PC-3 (cell line): Measurements from ENCODE around the gene BRI3. TPM values are rescaled to one million over a fixed set of nuclear protein-coding genes. Genes with fewer than 3 reads are reported as not detected.

ENCODE experiments used
- ATAC-seq: fragments of 200-7000 bp; cut with Tn5 transposase; 2 replicates; pipeline ENCODE4 v1.9.1; 2020; ENCODE audit warnings: mild to moderate bottlenecking, moderate library complexity
- BruUV-seq: library from RNA; stranded (reverse); fragments of 400-500 nt; replicated peaks from 2 replicates; lab custom pipeline; 2021; lab: Mats Ljungman, UMichigan
- CTCF ChIA-PET: fragments of 300-600 bp; sonication (Branson Sonifier 250); formaldehyde crosslinking; loops from one replicate; lab custom pipeline; 2022; ENCODE audit warnings: antibody characterized with exemption; lab: Charles Lee
- POLR2A ChIA-PET: fragments of 300-600 bp; sonication (Branson Sonifier 250); formaldehyde crosslinking; loops from one replicate; lab custom pipeline; 2022; ENCODE audit warnings: antibody characterized with exemption; ENCODE audit not compliant: unreplicated experiment; lab: Charles Lee
- DNase-seq: peaks from one replicate; pipeline ENCODE4 v3.0.0-alpha.2; 2015
- H2AFZ ChIP-seq: fragments of 300-600 bp; sonication (generic); 2 replicates; pipeline ENCODE4 v1.6.0; 2016; ENCODE audit warnings: antibody characterized with exemption, low read length
- H3F3A ChIP-seq: fragments of 300-600 bp; sonication (generic); one replicate; pipeline ENCODE4 v1.6.0; 2017; ENCODE audit warnings: antibody characterized with exemption, low read length, control low read depth, mild to moderate bottlenecking; ENCODE audit not compliant: unreplicated experiment
- H3K27ac ChIP-seq: fragments of 300-600 bp; sonication (generic); 2 replicates; pipeline ENCODE4 v1.5.1; 2016; ENCODE audit warnings: mild to moderate bottlenecking, low read length
- H3K27me3 ChIP-seq: fragments of 300-600 bp; sonication (generic); 2 replicates; pipeline ENCODE4 v1.6.1; 2016; ENCODE audit warnings: low read length, mixed read lengths
- H3K36me3 ChIP-seq: fragments of 300-600 bp; sonication (generic); 2 replicates; pipeline ENCODE4 v1.6.1; 2016; ENCODE audit warnings: low read depth, mixed run types, low read length, mixed read lengths
- H3K4me1 ChIP-seq: fragments of 300-600 bp; sonication (generic); 2 replicates; pipeline ENCODE4 v1.5.1; 2016; ENCODE audit warnings: low read length; ENCODE audit not compliant: insufficient read depth
- H3K4me2 ChIP-seq: fragments of 300-600 bp; sonication (generic); 2 replicates; pipeline ENCODE4 v1.6.0; 2016; ENCODE audit warnings: low read length
- H3K4me3 ChIP-seq: fragments of 300-600 bp; sonication (generic); 2 replicates; pipeline ENCODE4 v1.5.1; 2016; ENCODE audit warnings: mild to moderate bottlenecking, low read length, mixed read lengths
- H3K79me2 ChIP-seq: fragments of 300-600 bp; sonication (generic); 2 replicates; pipeline ENCODE4 v1.6.1; 2017; ENCODE audit warnings: low read length, mixed read lengths
- H3K9ac ChIP-seq: fragments of 300-600 bp; sonication (generic); 2 replicates; pipeline ENCODE4 v1.6.0; 2016; ENCODE audit warnings: mild to moderate bottlenecking, low read length
- H3K9me2 ChIP-seq: fragments of 300-600 bp; sonication (generic); replicated peaks from 2 replicates; pipeline ENCODE4 v1.6.1; 2016; ENCODE audit warnings: mixed run types, low read length, mixed read lengths
- H3K9me3 ChIP-seq: fragments of 300-600 bp; sonication (generic); 2 replicates; pipeline ENCODE4 v1.6.1; 2016; ENCODE audit warnings: low read length, mixed read lengths
- H4K20me1 ChIP-seq: fragments of 300-600 bp; sonication (generic); 2 replicates; pipeline ENCODE4 v1.6.1; 2016; ENCODE audit warnings: low read length, mixed read lengths
- CTCF ChIP-seq: fragments of 300-600 bp; sonication (generic); conservative IDR thresholded peaks from 2 replicates; pipeline ENCODE4 v1.5.1; 2017; ENCODE audit warnings: antibody characterized with exemption, low read depth, mild to moderate bottlenecking, low read length
- EZH2 ChIP-seq: fragments of 300-600 bp; sonication (generic); IDR thresholded peaks from one replicate; pipeline ENCODE4 v1.6.1; 2017; ENCODE audit warnings: antibody characterized with exemption, mild to moderate bottlenecking, low read length; ENCODE audit not compliant: unreplicated experiment
- EZH2phosphoT487 ChIP-seq: fragments of 300-600 bp; sonication (generic); IDR thresholded peaks from 2 replicates; pipeline ENCODE4 v1.6.1; 2018; ENCODE audit warnings: mild to moderate bottlenecking, antibody characterized with exemption, low read length, borderline replicate concordance
- intact Hi-C: fragments of 100-400 bp; cut with micrococcal nuclease; formaldehyde crosslinking; loops from 2 replicates; pipeline ENCODE4 v1.9.0; 2023
- total RNA-seq: library from RNA; depleted of rRNA; stranded (reverse); fragments of >200 nt; gene quantifications from 2 replicates; pipeline ENCODE4 v1.2.3, GENCODE V29; 2014

Gene BRI3
- total RNA-seq, 1 experiment from 2014 or later = 55.0 TPM

GRCh38 chr7:98322331-98323270 lies 41.1 kb downstream of the BRI3 start:
- no peaks in the 10 kb centered on the region for H3F3A ChIP-seq
- peak; percentile 2 for DNase-seq
- no peaks in the 10 kb centered on the region for H3K36me3 ChIP-seq
- BruUV-seq = no TSS peak
- ChIA-PET CTCF (no interaction called here), POLR2A (no interaction called here)
- H3K4me1 ChIP-seq = no peaks in the 10 kb centered on the region
- H3K9me3 ChIP-seq = no peaks in the 10 kb centered on the region
- H3K4me2 ChIP-seq = no peak overlapping the region
- H3K27ac ChIP-seq = no peak overlapping the region
- no peaks in the 10 kb centered on the region for H3K9me2 ChIP-seq
- no peak overlapping the region for H3K9ac ChIP-seq
- TF ChIP-seq CTCF (peak; percentile 38; the same call in 1 of the 2 replicates), EZH2phosphoT487 (no peak), EZH2 (no peak)
- peaks cover 30% of the 10 kb centered on the region for H3K79me2 ChIP-seq
- H2AFZ ChIP-seq = no peak overlapping the region
- ATAC-seq = peak; percentile 75; the same call in 1 of the 2 replicates
- H4K20me1 ChIP-seq = 0 out of 2 replicates have a peak, but pooled peaks cover 3% of the 10 kb centered on the region
- intact Hi-C loops = no loop called here
- H3K4me3 ChIP-seq = no peak overlapping the region
- H3K27me3 ChIP-seq = no peaks in the 10 kb centered on the region

GRCh38 chr7:98323597-98324322 lies 42.3 kb downstream of the BRI3 start:
- no peak overlapping the region for H3K4me2 ChIP-seq
- no peaks in the 10 kb centered on the region for H3K9me3 ChIP-seq
- no peak overlapping the region for H3K9ac ChIP-seq
- no peak overlapping the region for H3K27ac ChIP-seq
- no peak overlapping the region for H2AFZ ChIP-seq
- no peak overlapping the region for H3K4me3 ChIP-seq
- H3K79me2 ChIP-seq = peaks cover 30% of the 10 kb centered on the region
- H3F3A ChIP-seq = no peaks in the 10 kb centered on the region
- intact Hi-C loops = no loop called here
- no peak for ATAC-seq
- H3K27me3 ChIP-seq = no peaks in the 10 kb centered on the region
- no peaks in the 10 kb centered on the region for H3K9me2 ChIP-seq
- BruUV-seq = no TSS peak
- no peaks in the 10 kb centered on the region; the same call in 1 of the 2 replicates for H3K36me3 ChIP-seq
- no peak for DNase-seq
- H3K4me1 ChIP-seq = no peaks in the 10 kb centered on the region
- TF ChIP-seq EZH2 (no peak), EZH2phosphoT487 (no peak), CTCF (no peak)
- ChIA-PET CTCF (no interaction called here), POLR2A (no interaction called here)
- H4K20me1 ChIP-seq = 0 out of 2 replicates have a peak, but pooled peaks cover 3% of the 10 kb centered on the region
